GM12865 (cell line): ENCODE measurements around the gene SFMBT1.

Experiments
- DNase-seq: peaks from one replicate; pipeline ENCODE4 v3.0.0; 2010; ENCODE audit warnings: low read depth
- H3K4me3 ChIP-seq: 2 replicates; pipeline ENCODE4 v1.5.1; 2011; ENCODE audit warnings: mild to moderate bottlenecking, low read depth, low read length, control low read depth
- CTCF ChIP-seq: IDR thresholded peaks from 2 replicates; pipeline ENCODE4 v1.5.1; 2011; ENCODE audit warnings: low read length, control low read depth, low read depth, inconsistent platforms; ENCODE audit not compliant: insufficient read depth; ENCODE audit errors: missing control alignments

SFMBT1 gene

DNA sequence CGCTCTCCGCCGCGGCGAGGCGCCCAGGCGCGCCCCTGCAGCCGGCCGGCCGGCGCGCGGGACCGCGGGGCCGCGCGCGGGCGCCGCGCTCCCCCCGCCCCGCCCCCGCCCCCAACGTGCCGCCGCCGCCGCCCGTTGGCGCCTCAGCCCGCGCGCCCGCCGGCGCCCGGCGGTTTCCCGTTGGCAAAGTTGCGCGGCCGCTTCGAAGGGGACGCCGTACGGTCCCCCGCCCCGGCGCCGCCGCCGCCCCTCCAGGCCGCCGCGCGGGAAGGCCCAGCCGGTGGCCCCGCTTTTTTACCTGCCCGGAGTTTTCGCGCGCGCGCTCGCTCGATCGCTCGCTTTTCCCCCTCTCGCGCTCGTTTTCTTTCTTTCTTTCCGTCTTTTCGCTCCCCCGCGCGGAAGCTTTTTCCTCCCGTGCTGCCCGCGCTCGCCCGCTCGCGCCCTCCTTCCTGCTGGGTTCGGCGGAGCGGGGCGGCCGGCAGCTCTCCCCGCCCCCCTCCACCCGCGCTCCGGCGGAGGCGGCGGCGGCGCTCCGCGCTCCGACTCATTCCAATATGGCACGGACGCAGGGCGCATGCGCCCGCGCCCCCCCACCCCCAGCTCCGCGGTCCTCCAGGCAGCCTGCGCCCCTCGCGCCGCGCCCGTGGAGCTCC, at the start of gene SFMBT1:
TSS of gene SFMBT1 (minus strand) at position 556 of the 653 bp plus-strand sequence. CDS start 76,945 bp downstream, outside the sequence.
- DNase-seq, result peak; percentile 89
- peak within 1 kb of the TSS; percentile 69 for H3K4me3 ChIP-seq
- no peak for TF ChIP-seq CTCF

GRCh38 chr3:53092942-53093341, 47.1 kb upstream of the SFMBT1 start:
- no peak for DNase-seq
- no peak for TF ChIP-seq CTCF
- no peak overlapping the region for H3K4me3 ChIP-seq

GRCh38 chr3:53092216-53092615, 46.3 kb upstream of the SFMBT1 start:
- H3K4me3 ChIP-seq, result no peak overlapping the region
- no peak for DNase-seq
- TF ChIP-seq CTCF, result no peak

- H3K4me3 ChIP-seq, result no peak overlapping the region
- DNase-seq, result no peak
- TF ChIP-seq CTCF, result no peak
Measured at GRCh38 chr3:53091011-53091410, 45.1 kb upstream of the SFMBT1 start.

DNA sequence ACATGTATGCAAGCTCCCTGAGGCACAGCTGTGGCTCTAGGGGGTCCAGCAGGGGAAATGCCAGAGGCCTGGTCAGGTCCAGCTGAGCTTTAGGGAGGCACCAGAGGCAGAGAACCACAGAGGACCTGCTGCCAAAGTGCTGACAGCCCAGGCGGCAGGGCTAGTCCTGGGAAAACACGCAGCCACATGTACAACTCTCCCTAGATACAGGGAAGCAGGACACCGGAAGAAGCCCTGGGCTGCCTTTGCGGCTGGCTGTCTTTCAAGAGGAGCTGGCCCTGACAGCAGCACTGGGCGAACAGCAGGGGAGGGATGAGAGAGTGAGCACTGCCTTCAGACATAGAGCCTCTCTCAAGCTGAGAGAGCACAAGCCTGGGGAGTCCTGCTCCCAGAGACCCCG, 43.6 kb upstream of the SFMBT1 start:
- TF ChIP-seq CTCF, result no peak
- H3K4me3 ChIP-seq, result no peak overlapping the region
- DNase-seq, result no peak

GRCh38 chr3:53085476-53085875, 39.6 kb upstream of the SFMBT1 start:
- H3K4me3 ChIP-seq, result no peak overlapping the region
- DNase-seq, result no peak
- no peak for TF ChIP-seq CTCF
